ENCODE data around the gene ABCF2.

The ABCF2 gene

GRCh38 chr7:151207315-151207714, 19.7 kb downstream of the ABCF2 start:
- H3K4me3 ChIP-seq (ENCODE audit: low read length), result no peak overlapping the region
- no peaks in the 10 kb centered on the region for H3K36me3 ChIP-seq (replicated peaks; ENCODE audit: insufficient read depth, low read length)
- H3K4me2 ChIP-seq (ENCODE audit: low read depth, low read length), result no peak overlapping the region
- H4K20me1 ChIP-seq (ENCODE audit: insufficient read depth, low read length), result no peaks in the 10 kb centered on the region
- no peaks in the 10 kb centered on the region for H3K4me1 ChIP-seq (ENCODE audit: low read length)
- H3K79me2 ChIP-seq (ENCODE audit: low read length), result no peaks in the 10 kb centered on the region
- H3K27me3 ChIP-seq (replicated peaks; ENCODE audit: insufficient read depth, low read length), result peaks cover 52% of the 10 kb centered on the region
- H3K9ac ChIP-seq (ENCODE audit: low read length), result no peak overlapping the region
- TF ChIP-seq CTCF (IDR thresholded peaks at IDR 0.05; ENCODE audit: low read length) (no peak), EZH2phosphoT487 (IDR thresholded peaks at IDR 0.05; ENCODE audit: low read length) (no peak), EZH2 (optimal IDR thresholded peaks at IDR 0.05; ENCODE audit: low read depth, low read length) (no peak)
- no peaks in the 10 kb centered on the region for H3K9me3 ChIP-seq (replicated peaks; ENCODE audit: insufficient read depth, low read length)
- no peaks in the 10 kb centered on the region for H3K9me2 ChIP-seq (replicated peaks; ENCODE audit: insufficient read depth, low read length)
- no peak overlapping the region for H3K27ac ChIP-seq (ENCODE audit: low read length)
- no peak for DNase-seq
- H2AFZ ChIP-seq (ENCODE audit: low read length), result no peak overlapping the region
- no peaks in the 10 kb centered on the region for H3F3A ChIP-seq (ENCODE audit: insufficient read depth, low read length)

- Histone ChIP-seq H3K4me1 (ENCODE audit: low read length) (no peaks in the 10 kb centered on the region), H3K4me3 (ENCODE audit: low read length) (no peak overlapping the region), H3K9ac (ENCODE audit: low read length) (no peak overlapping the region), H3K36me3 (replicated peaks; ENCODE audit: insufficient read depth, low read length) (no peaks in the 10 kb centered on the region), H3K9me2 (replicated peaks; ENCODE audit: insufficient read depth, low read length) (no peaks in the 10 kb centered on the region), H4K20me1 (ENCODE audit: insufficient read depth, low read length) (no peaks in the 10 kb centered on the region), H2AFZ (ENCODE audit: low read length) (no peak overlapping the region), H3F3A (ENCODE audit: insufficient read depth, low read length) (no peaks in the 10 kb centered on the region), H3K4me2 (ENCODE audit: low read depth, low read length) (no peak overlapping the region), H3K9me3 (replicated peaks; ENCODE audit: insufficient read depth, low read length) (no peaks in the 10 kb centered on the region), H3K27me3 (replicated peaks; ENCODE audit: insufficient read depth, low read length) (peaks cover 56% of the 10 kb centered on the region), H3K79me2 (ENCODE audit: low read length) (no peaks in the 10 kb centered on the region), H3K27ac (ENCODE audit: low read length) (no peak overlapping the region)
- no peak for DNase-seq
- TF ChIP-seq EZH2phosphoT487 (IDR thresholded peaks at IDR 0.05; ENCODE audit: low read length), result no peak
- no peak for TF ChIP-seq EZH2 (optimal IDR thresholded peaks at IDR 0.05; ENCODE audit: low read depth, low read length)
- no peak for TF ChIP-seq CTCF (IDR thresholded peaks at IDR 0.05; ENCODE audit: low read length)
Measured at GRCh38 chr7:151206914-151207313, 20.1 kb downstream of the ABCF2 start.

GRCh38 chr7:151205730-151206129, 21.3 kb downstream of the ABCF2 start:
- H3K9ac ChIP-seq (ENCODE audit: low read length), result no peak overlapping the region
- H3K36me3 ChIP-seq (replicated peaks; ENCODE audit: insufficient read depth, low read length), result no peaks in the 10 kb centered on the region
- H3K27me3 ChIP-seq (replicated peaks; ENCODE audit: insufficient read depth, low read length), result peaks cover 68% of the 10 kb centered on the region
- no peak for DNase-seq
- H3K4me2 ChIP-seq (ENCODE audit: low read depth, low read length), result no peak overlapping the region
- no peaks in the 10 kb centered on the region for H3K4me1 ChIP-seq (ENCODE audit: low read length)
- H3K27ac ChIP-seq (ENCODE audit: low read length), result no peak overlapping the region
- no peaks in the 10 kb centered on the region for H4K20me1 ChIP-seq (ENCODE audit: insufficient read depth, low read length)
- H3F3A ChIP-seq (ENCODE audit: insufficient read depth, low read length), result no peaks in the 10 kb centered on the region
- H3K9me2 ChIP-seq (replicated peaks; ENCODE audit: insufficient read depth, low read length), result no peaks in the 10 kb centered on the region
- no peak overlapping the region for H2AFZ ChIP-seq (ENCODE audit: low read length)
- H3K4me3 ChIP-seq (ENCODE audit: low read length), result no peak overlapping the region
- no peaks in the 10 kb centered on the region for H3K9me3 ChIP-seq (replicated peaks; ENCODE audit: insufficient read depth, low read length)
- no peaks in the 10 kb centered on the region for H3K79me2 ChIP-seq (ENCODE audit: low read length)
- no peak for TF ChIP-seq EZH2 (optimal IDR thresholded peaks at IDR 0.05; ENCODE audit: low read depth, low read length)
- TF ChIP-seq CTCF (IDR thresholded peaks at IDR 0.05; ENCODE audit: low read length), result no peak
- TF ChIP-seq EZH2phosphoT487 (IDR thresholded peaks at IDR 0.05; ENCODE audit: low read length), result no peak
